H1 (cell line): ENCODE results near the gene GMCL2. TPM values are rescaled to one million over a fixed set of nuclear protein-coding genes. Genes with fewer than 3 reads are reported as not detected.
A peak's percentile ranks its signal among the peaks of the same experiment; 100 is the strongest.

ENCODE experiments used
- CTCF ChIA-PET: fragments of 300-600 bp; sonication (Branson Sonifier 250); formaldehyde crosslinking; loops from one replicate; lab custom pipeline; 2021; ENCODE audit not compliant: partially characterized antibody; lab: Charles Lee
- POLR2A ChIA-PET: fragments of 300-600 bp; sonication (Branson Sonifier 250); formaldehyde crosslinking; loops from one replicate; lab custom pipeline; 2021; ENCODE audit warnings: inconsistent platforms; ENCODE audit not compliant: partially characterized antibody; lab: Charles Lee
- DNase-seq, 2 experiments: peaks; one replicate each; pipeline versions ENCODE4 v3.0.0 to v3.0.0-alpha.2; 2010 to 2022; ENCODE audit warnings: low spot score in 2 of 2, low read depth in 1 of 2, mixed read lengths in 1 of 2
- FAIRE-seq: peaks from 2 replicates; lab custom pipeline; 2011; peaks lifted over from hg19 to GRCh38; lab: Jason Lieb, UNC
- H2AFZ ChIP-seq: 2 replicates; pipeline ENCODE4 v1.8.1; 2012; ENCODE audit warnings: low read length, inconsistent platforms
- H2AK5ac ChIP-seq: 2 replicates; pipeline ENCODE4 v1.6.1; 2013; ENCODE audit warnings: low read depth, low read length
- H2BK120ac ChIP-seq: replicated peaks from 2 replicates; pipeline ENCODE3; 2013; ENCODE audit warnings: low read depth, low read length, inconsistent platforms
- H2BK12ac ChIP-seq: 2 replicates; pipeline ENCODE4 v1.6.1; 2013; ENCODE audit warnings: low read depth, low read length
- H2BK15ac ChIP-seq: 2 replicates; pipeline ENCODE4 v1.6.1; 2013; ENCODE audit warnings: low read length
- H2BK20ac ChIP-seq: 2 replicates; pipeline ENCODE4 v1.6.1; 2013; ENCODE audit warnings: low read length
- H2BK5ac ChIP-seq: 2 replicates; pipeline ENCODE4 v1.6.1; 2013; ENCODE audit warnings: low read depth, low read length
- H3K14ac ChIP-seq: 2 replicates; pipeline ENCODE4 v1.6.1; 2013; ENCODE audit warnings: inconsistent platforms; ENCODE audit not compliant: insufficient read length
- H3K18ac ChIP-seq: 2 replicates; pipeline ENCODE4 v1.6.1; 2013; ENCODE audit warnings: low read length; ENCODE audit errors: extremely low read depth
- H3K23ac ChIP-seq: 2 replicates; pipeline ENCODE4 v1.6.1; 2013; ENCODE audit warnings: inconsistent platforms; ENCODE audit not compliant: insufficient read length
- H3K23me2 ChIP-seq: 2 replicates; pipeline ENCODE4 v1.6.1; 2013; ENCODE audit warnings: low read depth, low read length
- H3K27ac ChIP-seq: 2 replicates; pipeline ENCODE4 v1.6.1; 2011; ENCODE audit warnings: low read depth, low read length, inconsistent platforms
- H3K27me3 ChIP-seq, 4 experiments: replicated peaks in 1 of 4; 1 replicate in 1 of 4; 2 replicates in 3 of 4; pipeline versions ENCODE4 v1.6.1 to v1.8.1; 2011 to 2013; ENCODE audit warnings: low read length in 3 of 4, mild to moderate bottlenecking in 3 of 4, inconsistent platforms in 2 of 4, mixed read lengths in 2 of 4, moderate library complexity in 1 of 4; ENCODE audit not compliant: control insufficient read depth in 3 of 4, insufficient read depth in 3 of 4; ENCODE audit errors: extremely low read depth in 1 of 4
- H3K36me3 ChIP-seq, 4 experiments: 2 replicates each; pipeline versions ENCODE4 v1.6.1 to v1.8.1; 2011 to 2013; ENCODE audit warnings: mild to moderate bottlenecking in 4 of 4, low read length in 3 of 4, moderate library complexity in 2 of 4, control low read depth in 1 of 4, inconsistent platforms in 1 of 4; ENCODE audit not compliant: insufficient read depth in 4 of 4, control insufficient read depth in 2 of 4
- H3K4ac ChIP-seq: replicated peaks from 2 replicates; pipeline ENCODE3; 2013; ENCODE audit warnings: low read length, low read depth, mixed read lengths, inconsistent platforms; ENCODE audit not compliant: insufficient read length
- H3K4me1 ChIP-seq, 4 experiments: replicated peaks in 1 of 4; 1 replicate in 1 of 4; 2 replicates in 3 of 4; pipeline versions ENCODE4 v1.6.1 to v1.8.1; 2011 to 2013; ENCODE audit warnings: low read length in 3 of 4, inconsistent platforms in 2 of 4, mixed read lengths in 1 of 4; ENCODE audit not compliant: insufficient read depth in 4 of 4, control insufficient read depth in 3 of 4
- H3K4me2 ChIP-seq, 2 experiments: 2 replicates each; pipeline versions ENCODE4 v1.6.1 to v1.8.1; 2011 to 2013; ENCODE audit warnings: low read depth in 2 of 2, low read length in 2 of 2, control low read depth in 1 of 2, inconsistent platforms in 1 of 2, mild to moderate bottlenecking in 1 of 2; ENCODE audit not compliant: insufficient read depth in 1 of 2
- H3K4me3 ChIP-seq, 4 experiments: fragments of 200-600, 300-600 bp in 1 of 4; sonication (generic), shearing (Covaris generic), sonication (Bioruptor Twin) in 1 of 4; 2 replicates each; pipeline versions ENCODE4 v1.5.1 to v1.8.1; 2011 to 2016; ENCODE audit warnings: low read length in 4 of 4, low read depth in 3 of 4, control low read depth in 2 of 4, inconsistent platforms in 2 of 4, mild to moderate bottlenecking in 2 of 4, mixed read lengths in 1 of 4, moderate library complexity in 1 of 4; ENCODE audit not compliant: insufficient read depth in 2 of 4; ENCODE audit errors: extremely low read depth in 1 of 4
- H3K56ac ChIP-seq: replicated peaks from 2 replicates; pipeline ENCODE3; 2013; ENCODE audit warnings: low read depth, mild to moderate bottlenecking, mixed read lengths, low read length, inconsistent platforms; ENCODE audit not compliant: insufficient read length
- H3K79me1 ChIP-seq: 2 replicates; pipeline ENCODE4 v1.6.1; 2013; ENCODE audit warnings: low read depth, low read length, control low read depth
- H3K79me2 ChIP-seq, 2 experiments: 2 replicates each; pipeline versions ENCODE4 v1.6.1 to v1.8.1; 2012 to 2013; ENCODE audit warnings: low read length in 2 of 2, mild to moderate bottlenecking in 2 of 2, inconsistent platforms in 1 of 2; ENCODE audit not compliant: insufficient read depth in 2 of 2, control insufficient read depth in 1 of 2
- H3K9ac ChIP-seq, 4 experiments: replicated peaks in 1 of 4; 1 replicate in 1 of 4; 2 replicates in 3 of 4; pipeline versions ENCODE4 v1.6.1 to v1.8.1; 2011 to 2013; ENCODE audit warnings: low read depth in 3 of 4, low read length in 3 of 4, control low read depth in 2 of 4, mild to moderate bottlenecking in 2 of 4, moderate library complexity in 2 of 4, inconsistent platforms in 1 of 4; ENCODE audit errors: extremely low read depth in 1 of 4
- H3K9me3 ChIP-seq, 2 experiments: 2 replicates each; pipeline versions ENCODE4 v1.6.1 to v1.8.1; 2012 to 2013; ENCODE audit warnings: mild to moderate bottlenecking in 2 of 2, moderate library complexity in 2 of 2, control low read depth in 1 of 2, inconsistent platforms in 1 of 2, low read depth in 1 of 2, low read length in 1 of 2, mixed read lengths in 1 of 2; ENCODE audit not compliant: insufficient read depth in 2 of 2
- H4K20me1 ChIP-seq, 2 experiments: replicated peaks in 1 of 2; 2 replicates each; pipeline versions ENCODE3 to v1.8.1; 2011 to 2013; ENCODE audit warnings: inconsistent platforms in 2 of 2, low read length in 2 of 2, mild to moderate bottlenecking in 1 of 2; ENCODE audit not compliant: insufficient read depth in 2 of 2, control insufficient read depth in 1 of 2
- H4K5ac ChIP-seq: 2 replicates; pipeline ENCODE4 v1.6.1; 2013; ENCODE audit warnings: low read length, low read depth, mixed read lengths, inconsistent platforms; ENCODE audit not compliant: insufficient read length
- H4K8ac ChIP-seq: 2 replicates; pipeline ENCODE4 v1.8.0; 2013; ENCODE audit warnings: mild to moderate bottlenecking, moderate library complexity, low read length, inconsistent platforms; ENCODE audit not compliant: insufficient read depth; ENCODE audit errors: extremely low read depth
- H4K91ac ChIP-seq: replicated peaks from 2 replicates; pipeline ENCODE3; 2013; ENCODE audit warnings: low read length, mixed read lengths, inconsistent platforms; ENCODE audit not compliant: insufficient read length
- NRF1 ChIP-seq: IDR thresholded peaks from 2 replicates; pipeline ENCODE4 v1.6.1; 2011; ENCODE audit warnings: mild to moderate bottlenecking, low read depth, low read length, improper control_type of control experiment
- WGBS, 2 experiments: shearing (Covaris generic) in 1 of 2; methylation state at CpG; one replicate each; pipeline versions ENCODE4 v1.1.6 to v1.1.7; 2013 to 2015; ENCODE audit warnings: low lambda C conversion rate in 2 of 2, mixed read lengths in 2 of 2, inconsistent platforms in 1 of 2, low coverage in 1 of 2, missing lambda C conversion rate in 1 of 2; ENCODE audit not compliant: insufficient replicate concordance in 2 of 2, insufficient coverage in 1 of 2, insufficient read length in 1 of 2; ENCODE audit errors: extremely low coverage in 1 of 2, missing lambda C conversion rate in 1 of 2; 5-methylcytosine and 5-hydroxymethylcytosine counted together
- polyA plus RNA-seq, 7 experiments: library from polyadenylated mRNA; depleted of rRNA in 3 of 7; stranded (reverse) in 5 of 7; unstranded in 2 of 7; fragments of >200 nt in 5 of 7; fragments of 200-250 nt in 2 of 7; gene quantifications; 1 replicate in 5 of 7; 2 replicates in 1 of 7; 4 replicates in 1 of 7; pipeline versions ENCODE4 v1.2.1 to v1.2.3, GENCODE V29; 2011 to 2013; ENCODE audit warnings: missing spikeins in 2 of 7, mixed read lengths in 2 of 7
- total RNA-seq: library from RNA; stranded (reverse); fragmentation: NEBNext Ultra II Directional; extraction: Animal tissue kit (Norgen Biotek cat#: 25700); gene quantifications from 2 replicates; pipeline ENCODE4 v1.2.1, GENCODE V29; 2021

Gene GMCL2
- total and polyA plus RNA-seq, 2 of the 8 experiments (the other 6 are each of a cell fraction or from before 2014, with no cell fraction given) = 0.13 TPM; not detected in 1

GRCh38 chr5:178186427-178186826 is 744 bp downstream of the GMCL2 start:
- CTCF ChIA-PET = interaction anchor here (0.9 to 7.2 kb wide), 4 partner anchors 11 to 110 kb away, joined by 3 to 54 read pairs (median 3); no protein-coding TSS in a partner anchor
- no peak overlapping the region for H2AK5ac ChIP-seq
- 92% methylated on average over 6 of the region's 6 CpGs; no CpG with 5 or more reads in 1 of the 2 experiments for WGBS, 2 experiments
- H2BK120ac ChIP-seq = no peak overlapping the region
- H2BK12ac ChIP-seq = 0 out of 2 replicates have a peak overlapping the region, but pooled peaks have one; percentile 27
- DNase-seq (no peak), FAIRE-seq (peak; percentile 78)
- H3K23ac ChIP-seq = no peak overlapping the region
- no peaks in the 10 kb centered on the region for H3K79me1 ChIP-seq
- no peak overlapping the region for H3K4me2 ChIP-seq
- no peak overlapping the region for H2BK15ac ChIP-seq
- no peak overlapping the region for H3K4ac ChIP-seq
- no peak overlapping the region for H2BK5ac ChIP-seq
- H3K56ac ChIP-seq = no peak overlapping the region
- H2BK20ac ChIP-seq = no peak overlapping the region
- no peaks in the 10 kb centered on the region for H4K20me1 ChIP-seq
- no peak overlapping the region for H4K91ac ChIP-seq
- no peak overlapping the region for H4K8ac ChIP-seq
- no peaks in the 10 kb centered on the region for H3K36me3 ChIP-seq
- H3K4me3 ChIP-seq = no peak overlapping the region
- H2AFZ ChIP-seq = no peak overlapping the region
- POLR2A ChIA-PET = interaction anchor here (1.0 to 38.5 kb wide), 3 partner anchors 9 to 42 kb away, joined by 3 to 985 read pairs (median 5); partner anchors contain the start of gene HNRNPAB
- no peak overlapping the region for H3K18ac ChIP-seq
- peaks cover 0 to 4% of the 10 kb centered on the region in 2 experiments; a peak in 1 of 4 replicates for H3K9me3 ChIP-seq
- peaks cover 2 to 9% (median 5%) of the 10 kb centered on the region in 4 experiments; a peak in 5 of 7 replicates for H3K4me1 ChIP-seq
- H3K23me2 ChIP-seq = no peaks in the 10 kb centered on the region
- H3K9ac ChIP-seq = no peak overlapping the region
- no peaks in the 10 kb centered on the region for H3K27me3 ChIP-seq
- H3K14ac ChIP-seq = no peak overlapping the region
- no peaks in the 10 kb centered on the region for H3K79me2 ChIP-seq
- no peak overlapping the region for H3K27ac ChIP-seq
- no peak overlapping the region for H4K5ac ChIP-seq
- TF ChIP-seq NRF1 = no peak
